ENCODE measurements around the gene FAM117B.

FAM117B gene

DNA sequence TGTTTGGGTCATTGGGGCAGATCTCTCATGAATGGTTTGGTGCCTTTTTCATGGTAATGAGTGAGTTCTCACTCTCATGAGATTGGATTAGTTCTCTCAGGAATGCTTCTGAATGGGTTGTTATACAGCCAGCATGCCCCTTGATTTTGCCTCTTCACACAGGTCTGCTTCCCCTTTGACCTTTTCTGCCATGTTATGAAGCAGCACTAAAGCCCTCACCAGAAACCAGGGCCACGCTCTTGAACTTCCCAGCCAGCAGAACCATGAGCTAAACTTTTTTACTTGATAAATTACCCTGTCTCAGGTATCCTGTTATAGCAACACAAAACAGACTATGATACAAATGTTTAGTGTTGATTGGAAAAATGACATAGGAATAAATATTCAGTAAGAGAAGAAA, 179.5 kb downstream of the FAM117B start:
- no peak for DNase-seq (ENCODE audit: low spot score)

DNA sequence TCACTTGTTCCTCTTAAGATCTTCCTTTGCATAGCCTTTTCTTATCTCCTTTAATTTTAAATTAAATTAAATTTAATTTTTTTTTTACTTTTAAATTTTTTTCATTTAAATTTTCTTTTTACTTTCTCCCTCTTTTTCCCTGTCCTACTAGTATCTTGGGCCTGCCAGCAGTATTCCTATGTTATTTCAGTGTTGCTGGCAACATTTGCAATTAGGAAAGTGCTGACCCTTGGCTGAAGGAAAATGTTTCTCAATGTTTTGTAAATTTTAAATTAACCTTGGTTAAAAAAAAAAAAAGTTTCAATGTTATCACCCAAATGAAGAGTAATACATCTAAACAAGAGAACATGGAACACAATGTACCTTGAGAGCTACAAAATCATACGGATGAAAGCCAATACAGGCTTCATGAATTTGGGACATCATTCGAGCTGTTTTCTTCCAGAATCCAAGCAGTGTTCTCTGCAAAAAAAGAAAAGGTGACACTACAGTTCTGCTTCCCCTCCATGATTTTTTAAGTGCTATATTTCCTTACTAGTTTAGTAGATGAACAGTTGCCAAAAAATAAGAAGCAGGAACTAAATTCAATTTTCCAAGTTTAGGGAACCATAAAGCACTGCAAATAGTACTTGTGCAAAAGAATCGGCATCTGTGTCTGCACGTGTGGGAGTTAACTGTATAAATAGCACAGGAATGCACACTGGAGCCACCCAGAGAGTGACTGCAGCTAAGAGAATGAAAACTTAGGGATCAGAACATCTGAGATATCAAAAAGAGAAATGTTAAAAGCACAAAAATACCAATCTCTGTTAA, 181.0 kb downstream of the FAM117B start:
- DNase-seq (ENCODE audit: low spot score) = peak; percentile 41

DNA sequence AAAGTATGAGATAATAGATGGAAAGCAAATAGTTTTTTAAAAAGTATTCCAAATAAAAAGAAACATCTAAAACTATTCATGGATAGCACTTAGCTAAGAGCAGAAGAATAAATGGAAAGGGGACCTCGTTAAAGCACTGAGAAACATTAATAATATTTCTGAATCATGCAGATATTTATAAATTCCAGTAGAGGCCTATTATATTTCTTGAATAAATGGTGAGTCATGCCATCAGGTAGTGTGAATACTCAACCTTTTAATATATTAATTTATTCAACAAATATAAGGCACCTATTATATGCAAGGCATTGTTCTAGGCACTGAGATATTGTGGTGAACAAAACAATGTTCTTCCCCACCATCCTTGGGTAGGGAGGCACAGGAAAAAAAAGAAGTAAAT, 183.0 kb downstream of the FAM117B start:
- DNase-seq (ENCODE audit: low spot score) = no peak

DNA sequence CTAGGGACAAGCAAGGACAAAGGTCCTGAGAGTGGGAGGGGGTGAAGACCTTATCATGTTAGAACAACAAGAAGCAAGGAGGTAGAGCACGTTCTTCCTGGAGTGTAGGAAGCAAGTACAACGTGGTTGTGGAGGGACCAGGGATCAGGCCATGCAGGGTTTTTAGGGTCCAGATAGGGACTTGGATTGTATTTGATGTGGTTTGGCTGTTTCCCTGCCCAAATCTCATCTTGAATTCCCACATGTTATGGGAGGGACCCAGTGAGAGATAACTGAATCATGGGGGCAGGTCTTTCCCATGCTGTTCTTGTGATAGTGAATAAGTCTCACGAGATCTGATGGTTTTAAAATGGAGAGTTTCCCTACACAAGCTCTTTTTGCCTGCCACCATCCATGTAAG, 183.6 kb downstream of the FAM117B start:
- no peak for DNase-seq (ENCODE audit: low spot score)
